Activated naive CD8-positive, alpha-beta T cell treated with anti-CD3 and anti-CD28 coated beads, Interleukin-2, amount 50 U/mL, for 16 hours (primary cell): ENCODE results near the gene WNT9A.

Experiments used
- DNase-seq: peaks from one replicate; pipeline ENCODE4 v3.0.0-alpha.2; 2020; ENCODE audit warnings: low read depth, low spot score

The WNT9A gene

GRCh38 chr1:227897704-227898438, 49.9 kb downstream of the WNT9A start:
- no peak for DNase-seq

GRCh38 chr1:227896710-227897655, 50.7 kb downstream of the WNT9A start:
- DNase-seq: no peak

GRCh38 chr1:227895828-227896685, 51.7 kb downstream of the WNT9A start:
- DNase-seq: no peak

- no peak for DNase-seq
Observed at GRCh38 chr1:227894831-227895451, 52.8 kb downstream of the WNT9A start.

GRCh38 chr1:227893949-227894721, 53.6 kb downstream of the WNT9A start:
- DNase-seq: no peak

GRCh38 chr1:227893300-227893948, 54.3 kb downstream of the WNT9A start:
- no peak for DNase-seq

GRCh38 chr1:227892489-227893299, 55.0 kb downstream of the WNT9A start:
- no peak for DNase-seq

- DNase-seq: no peak
Observed at GRCh38 chr1:227891955-227892488, 55.7 kb downstream of the WNT9A start.

GRCh38 chr1:227891223-227891954, 56.3 kb downstream of the WNT9A start:
- DNase-seq: no peak

- no peak for DNase-seq
Observed at GRCh38 chr1:227890451-227891222, 57.1 kb downstream of the WNT9A start.

- no peak for DNase-seq
Observed at GRCh38 chr1:227889863-227890405, 57.8 kb downstream of the WNT9A start.

- DNase-seq: no peak
Observed at GRCh38 chr1:227889047-227889862, 58.5 kb downstream of the WNT9A start.

- DNase-seq: no peak
Observed at GRCh38 chr1:227888404-227889046, 59.2 kb downstream of the WNT9A start.

- no peak for DNase-seq
Observed at GRCh38 chr1:227887697-227888403, 59.9 kb downstream of the WNT9A start.
